GM12872 (cell line): ENCODE data around the gene RERE.

Source experiments
- CTCF ChIP-seq: IDR thresholded peaks from 3 replicates; pipeline ENCODE4 v1.5.1; 2011; ENCODE audit warnings: low read depth, mild to moderate bottlenecking, low read length, moderate library complexity; ENCODE audit not compliant: insufficient read depth

Gene RERE

DNA sequence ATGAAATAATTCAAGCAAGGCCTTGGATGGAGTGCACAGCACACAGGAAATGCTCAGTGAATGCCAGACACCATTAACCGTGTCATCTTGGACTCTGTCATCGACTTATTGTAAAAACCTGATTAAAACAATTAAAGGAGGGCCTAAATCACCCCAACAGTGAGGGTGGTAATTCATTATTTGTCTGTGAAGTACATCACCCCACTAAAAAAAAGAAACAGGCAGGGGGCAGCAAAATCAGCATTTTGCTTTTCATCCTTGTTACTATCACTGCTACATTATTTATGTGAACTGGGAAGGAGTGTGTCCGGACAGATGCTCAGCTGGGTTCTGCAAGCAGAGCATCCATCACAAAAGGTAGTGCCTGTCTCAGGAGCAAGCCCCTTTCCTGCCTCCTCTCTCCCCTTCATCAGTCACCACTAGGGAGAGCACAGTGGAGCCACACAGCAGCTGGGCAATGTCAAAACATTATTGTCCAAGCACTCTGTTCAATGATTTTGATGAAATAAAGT is 98.5 kb downstream of the RERE start:
- peak; percentile 40; the same call in 2 of the 3 replicates for TF ChIP-seq CTCF

- TF ChIP-seq CTCF, result no peak
Observed at GRCh38 chr1:8717148-8717547, 100.3 kb downstream of the RERE start.

DNA sequence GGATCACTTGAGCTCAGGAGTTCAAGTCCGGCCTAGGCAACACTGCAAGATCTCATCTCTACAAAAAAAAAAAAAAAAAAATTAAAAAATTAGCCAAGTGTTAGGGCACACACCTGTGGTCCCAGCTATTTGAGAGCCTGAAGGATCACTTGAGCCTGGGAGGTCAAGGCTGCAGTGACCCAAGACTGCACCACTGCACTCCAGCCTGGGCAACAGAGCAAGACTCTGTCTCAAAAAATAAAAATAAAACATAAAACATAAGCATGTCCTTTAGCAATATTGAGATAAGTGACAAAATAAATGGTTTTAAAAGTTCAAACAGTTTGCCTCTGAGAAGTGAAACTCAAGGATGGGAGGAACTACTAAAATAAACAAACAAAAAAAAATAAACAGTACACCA is 101.2 kb downstream of the RERE start:
- no peak for TF ChIP-seq CTCF

- no peak for TF ChIP-seq CTCF
Observed at GRCh38 chr1:8714173-8714572, 103.3 kb downstream of the RERE start.

DNA sequence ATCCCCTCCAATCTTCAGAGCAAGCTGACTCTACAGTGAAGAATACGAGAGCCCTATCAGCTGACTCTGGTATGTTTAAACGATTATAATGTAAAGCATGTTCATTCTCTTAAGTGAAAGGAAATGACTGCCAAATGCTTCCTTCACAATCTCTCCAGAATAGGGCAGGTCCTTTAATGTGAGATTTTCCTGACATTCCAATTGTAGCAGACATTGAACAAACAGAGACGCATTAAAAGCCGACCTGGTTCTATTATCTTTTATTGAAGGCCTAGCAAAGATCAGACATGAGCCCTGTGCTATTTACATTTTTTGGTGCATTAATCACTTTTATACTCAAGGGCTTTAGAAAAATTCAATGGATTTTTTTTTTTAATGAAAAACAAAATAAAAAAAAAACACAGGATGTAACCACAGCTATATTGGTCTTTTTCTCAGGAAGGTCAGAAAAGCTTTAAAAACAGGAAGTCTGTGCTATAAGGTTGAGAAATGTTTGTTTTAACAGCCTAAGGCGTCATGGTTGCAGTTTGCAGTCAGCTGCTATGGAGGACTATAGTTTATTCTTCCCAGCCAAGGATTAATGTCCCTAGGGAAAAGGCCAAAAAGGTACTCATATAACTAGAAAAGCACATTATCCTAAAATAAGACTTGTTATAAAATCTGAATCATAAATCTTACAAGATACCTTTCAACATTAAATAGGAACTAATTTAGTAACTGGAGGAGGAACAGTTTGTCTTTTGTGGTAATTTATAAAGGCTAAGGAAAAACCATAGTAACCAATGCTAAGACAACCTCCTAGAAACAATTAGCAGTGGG is 104.8 kb downstream of the RERE start:
- TF ChIP-seq CTCF, result no peak

- TF ChIP-seq CTCF, result no peak
Observed at GRCh38 chr1:8711873-8712412, 105.5 kb downstream of the RERE start.

DNA sequence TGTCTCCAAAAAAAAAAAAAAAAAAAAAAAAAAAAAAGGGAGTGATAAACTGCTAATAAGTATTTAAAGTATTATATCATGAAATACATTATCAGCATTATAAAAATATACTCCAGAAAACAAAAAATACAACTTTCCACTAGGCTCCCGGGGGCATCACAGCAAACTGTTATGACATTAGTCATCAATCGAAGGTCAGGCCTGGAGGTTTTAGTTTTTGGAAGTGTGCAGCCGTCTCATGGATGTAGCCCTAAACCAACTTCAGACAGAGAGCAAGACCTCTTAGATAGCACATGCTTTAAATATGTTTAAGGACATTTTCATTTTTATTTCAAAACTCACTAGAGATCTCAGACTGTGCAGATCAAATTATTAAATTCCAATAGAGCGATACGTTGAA is 106.3 kb downstream of the RERE start:
- no peak for TF ChIP-seq CTCF
